Adrenal gland (tissue), 12 donors: ENCODE data around the gene SYT2. TPM values are rescaled to one million over a fixed set of nuclear protein-coding genes. Genes with fewer than 3 reads are reported as not detected.
"Not testable (repeated sequence)": the region's sequence is repeated elsewhere in the genome, so short reads cannot be mapped to it uniquely, and the experiment has no call there.

Experiments used
- DNase-seq, 7 donors: peaks; one replicate each; pipeline ENCODE4 v3.0.0-alpha.2; 2019 to 2020
- H3K27ac ChIP-seq, 5 donors: fragments of 200-600 bp; sonication (generic) in 4 of 5; 1 replicate in 3 of 5; 2 replicates in 2 of 5; pipeline versions ENCODE4 v1.5.1 to v1.8.0; 2016 to 2020; ENCODE audit warnings: mild to moderate bottlenecking in 1 of 5
- H3K27me3 ChIP-seq: fragments of 200-600 bp; 2 replicates; pipeline ENCODE4 v1.8.0; 2021
- H3K36me3 ChIP-seq, 2 donors: fragments of 200-600 bp; replicated peaks in 1 of 2; 1 replicate in 1 of 2; 2 replicates in 1 of 2; pipeline versions ENCODE4 v1.5.1 to v1.8.0; 2018 to 2022
- H3K4me1 ChIP-seq, 2 donors: fragments of 200-600 bp; replicated peaks in 1 of 2; 1 replicate in 1 of 2; 2 replicates in 1 of 2; pipeline versions ENCODE4 v1.5.1 to v1.8.0; 2018 to 2021
- H3K4me3 ChIP-seq, 4 donors: fragments of 200-600 bp; sonication (generic) in 3 of 4; one replicate each; pipeline ENCODE4 v1.5.1; 2016 to 2018
- H3K9me3 ChIP-seq, 3 donors: fragments of 200-600 bp; sonication (generic) in 1 of 3; replicated peaks in 1 of 3; 1 replicate in 2 of 3; 2 replicates in 1 of 3; pipeline versions ENCODE4 v1.5.1 to v1.8.0; 2016 to 2021
- POLR2A ChIP-seq, 2 donors: fragments of 450-650 bp; IDR thresholded peaks; one replicate each; pipeline ENCODE4 v1.6.1; 2017; ENCODE audit warnings: antibody characterized with exemption in 2 of 2, mild to moderate bottlenecking in 2 of 2, moderate library complexity in 1 of 2
- WGBS, 4 donors: extraction: QIAGEN DNeasy Blood & Tissue Kit in 2 of 4; methylation state at CpG; one replicate each; pipeline versions ENCODE4 v1.1.5 to v1.1.7; 2013 to 2017; 5-methylcytosine and 5-hydroxymethylcytosine counted together
- intact Hi-C, 2 donors: fragments of 100-400 bp; cut with DNase I; formaldehyde crosslinking; loops; one replicate each; pipeline versions ENCODE4 v1.14.1 to v1.15.0; 2022 to 2023
- polyA plus RNA-seq, 3 donors: library from polyadenylated mRNA; stranded (reverse); fragments of 200-250 nt in 2 of 3; fragments of 350-450 nt in 1 of 3; fragmentation: Illumina TruSeq in 1 of 3; extraction: RNeasy Lipid Tissue Mini Kit (QIAGEN cat#74804) in 1 of 3; gene quantifications; one replicate each; pipeline ENCODE4 v1.2.3, GENCODE V29; 2013 to 2014
- total RNA-seq, 9 donors: library from RNA; depleted of rRNA in 4 of 9; stranded (reverse); fragments of >200 nt in 4 of 9; fragments of 120-200 nt in 1 of 9; fragmentation: NEBNext Ultra II Directional in 1 of 9; extraction: Animal tissue kit (Norgen Biotek cat#: 25700) in 1 of 9; gene quantifications; one replicate each; pipeline versions ENCODE4 v1.1.0 to v1.2.4, GENCODE V29; 2013 to 2023
- TF ChIP-seq, protein P1 (sequence below), 6 experiments: fragments of 450-650 bp in 4 of 6; fragments of 200-600 bp in 2 of 6; sonication (generic) in 1 of 6; IDR thresholded peaks; 1 replicate in 5 of 6; 2 replicates in 1 of 6; pipeline versions ENCODE4 v1.5.1 to v1.8.0; 2016 to 2021; ENCODE audit warnings: antibody characterized with exemption in 6 of 6, mild to moderate bottlenecking in 2 of 6, moderate library complexity in 1 of 6
- donor health status: healthy with polysubstance abuse.
- donor health status: Bipolar disorder and iron deficiency.
- donor health status: DM: yes; HTN: yes; CAD: no.
- donor health status: DM: no; HTN: no; CAD: no.
- donor health status: DM: no; HTN: no; CAD: no.
- donor health status: DM: yes; HTN: yes; CAD: no.

SYT2 gene
- total and polyA plus RNA-seq, 12 donors = 0.08 to 3.8 (median 0.44) TPM; not detected in 3

DNA sequence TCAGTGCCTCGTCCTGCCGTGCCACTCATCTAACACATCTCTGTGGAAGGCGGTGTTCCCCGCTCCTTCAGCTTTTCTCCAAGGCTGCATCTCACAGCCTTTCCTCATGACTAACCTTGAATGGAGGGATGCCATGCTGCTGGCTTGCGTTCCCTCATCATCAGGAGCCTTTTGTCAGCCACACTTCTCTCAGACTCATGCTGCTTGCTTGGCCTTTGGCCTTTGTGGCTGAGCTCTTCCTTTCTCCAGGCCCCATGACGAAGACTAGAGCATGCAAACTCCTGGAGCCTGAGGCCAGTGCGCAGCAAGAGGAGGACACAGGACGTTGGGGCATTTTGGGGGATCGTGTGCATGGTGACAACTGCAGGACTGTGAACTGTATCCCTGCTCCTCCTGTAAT, 70.8 kb downstream of the SYT2 start:
- Histone ChIP-seq H3K9me3 (no peaks in the 10 kb centered on the region), H3K27me3 (peaks cover 19% of the 10 kb centered on the region), H3K36me3 (no peaks in the 10 kb centered on the region), H3K4me3 (no peak overlapping the region), H3K27ac (no peak overlapping the region), H3K4me1 (peaks cover 0 to 14% of the 10 kb centered on the region in 2 donors)
- TF ChIP-seq, protein P1, sequence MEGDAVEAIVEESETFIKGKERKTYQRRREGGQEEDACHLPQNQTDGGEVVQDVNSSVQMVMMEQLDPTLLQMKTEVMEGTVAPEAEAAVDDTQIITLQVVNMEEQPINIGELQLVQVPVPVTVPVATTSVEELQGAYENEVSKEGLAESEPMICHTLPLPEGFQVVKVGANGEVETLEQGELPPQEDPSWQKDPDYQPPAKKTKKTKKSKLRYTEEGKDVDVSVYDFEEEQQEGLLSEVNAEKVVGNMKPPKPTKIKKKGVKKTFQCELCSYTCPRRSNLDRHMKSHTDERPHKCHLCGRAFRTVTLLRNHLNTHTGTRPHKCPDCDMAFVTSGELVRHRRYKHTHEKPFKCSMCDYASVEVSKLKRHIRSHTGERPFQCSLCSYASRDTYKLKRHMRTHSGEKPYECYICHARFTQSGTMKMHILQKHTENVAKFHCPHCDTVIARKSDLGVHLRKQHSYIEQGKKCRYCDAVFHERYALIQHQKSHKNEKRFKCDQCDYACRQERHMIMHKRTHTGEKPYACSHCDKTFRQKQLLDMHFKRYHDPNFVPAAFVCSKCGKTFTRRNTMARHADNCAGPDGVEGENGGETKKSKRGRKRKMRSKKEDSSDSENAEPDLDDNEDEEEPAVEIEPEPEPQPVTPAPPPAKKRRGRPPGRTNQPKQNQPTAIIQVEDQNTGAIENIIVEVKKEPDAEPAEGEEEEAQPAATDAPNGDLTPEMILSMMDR (IDR thresholded peaks at IDR 0.05) = no peak
- no peak for TF ChIP-seq POLR2A (IDR thresholded peaks at IDR 0.05)
- intact Hi-C loops = no loop called here
- 81 to 91% (median 89%) methylated on average over 9 of the region's 9 CpGs for WGBS, 4 donors
- DNase-seq = no peak

DNA sequence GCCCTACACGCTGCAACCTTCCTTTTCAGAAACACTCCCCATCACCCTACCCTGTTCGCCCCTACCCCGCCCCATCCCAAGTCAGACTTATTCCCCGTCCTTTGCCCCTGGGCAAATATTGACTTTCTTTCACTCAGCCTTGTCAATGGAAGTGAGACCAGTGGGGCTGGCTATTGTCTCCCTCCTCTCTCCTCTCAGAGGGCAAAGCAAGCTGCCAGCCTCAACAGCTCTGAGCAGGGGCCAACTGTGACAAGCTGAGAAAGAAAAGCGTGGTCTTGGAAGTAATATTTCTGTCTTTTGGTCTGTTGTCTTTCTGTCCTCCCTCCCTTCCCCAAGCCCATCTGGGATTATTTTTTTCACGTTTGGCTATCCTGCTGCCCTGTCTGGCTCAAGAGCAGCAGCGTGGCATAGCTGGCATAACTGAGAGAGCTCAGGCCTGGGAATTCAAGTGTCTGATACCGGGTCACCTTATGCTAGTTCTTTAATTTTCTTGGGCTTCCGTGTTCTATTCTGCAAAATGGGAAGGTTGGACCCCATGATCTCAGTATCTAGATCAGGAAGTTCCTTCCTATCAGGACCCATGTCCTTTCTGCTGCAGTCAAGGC, 71.5 kb downstream of the SYT2 start:
- H3K4me3 ChIP-seq, H3K27ac ChIP-seq, H3K9me3 ChIP-seq, DNase-seq, H3K36me3 ChIP-seq, intact Hi-C loops: not testable (repeated sequence)
- H3K27me3 ChIP-seq = peaks cover 17% of the 10 kb centered on the region
- peaks cover 0 to 14% of the 10 kb centered on the region in 2 donors for H3K4me1 ChIP-seq
- WGBS, 4 donors = 83 to 87% (median 85%) methylated on average over 9 of the region's 9 CpGs

DNA sequence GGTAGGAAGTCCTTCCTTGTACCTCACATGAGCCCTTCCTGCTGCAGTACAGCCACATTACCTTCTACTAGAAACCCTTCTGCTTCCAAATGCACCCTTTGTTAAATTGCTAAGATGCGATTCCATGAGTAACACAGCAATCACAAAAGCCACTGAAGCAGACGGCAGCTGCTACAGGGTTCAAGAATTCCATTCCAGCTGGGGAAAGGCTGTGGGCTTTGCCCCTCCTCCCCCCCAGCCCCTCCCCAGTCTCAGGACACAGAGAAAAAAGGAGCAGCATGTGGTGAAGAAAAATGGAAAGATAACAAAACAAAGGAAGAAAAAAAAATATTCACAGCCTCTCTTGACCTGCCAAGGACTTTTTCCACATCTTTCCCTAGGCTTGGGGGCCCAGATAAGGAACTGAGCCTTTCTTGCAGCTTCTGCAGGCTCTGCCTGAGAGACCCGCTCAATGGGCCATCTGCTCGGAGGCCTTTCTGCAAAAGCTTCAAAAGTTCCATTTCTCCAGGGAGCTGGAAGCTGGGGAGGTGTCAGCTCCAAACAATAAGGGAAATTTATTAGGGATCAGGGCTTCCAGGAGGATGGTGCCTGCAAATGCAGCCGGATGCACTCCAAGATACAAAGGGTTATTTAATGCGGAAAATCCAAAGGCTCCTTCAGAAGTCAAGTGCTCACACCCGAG, 72.1 kb downstream of the SYT2 start:
- peaks cover 12% of the 10 kb centered on the region for H3K27me3 ChIP-seq
- DNase-seq = no peak
- intact Hi-C loops = no loop called here
- H3K36me3 ChIP-seq = no peaks in the 10 kb centered on the region
- 71 to 83% (median 76%) methylated on average over 7 of the region's 7 CpGs for WGBS, 4 donors
- no peak overlapping the region for H3K27ac ChIP-seq
- no peaks in the 10 kb centered on the region for H3K9me3 ChIP-seq
- H3K4me3 ChIP-seq = no peak overlapping the region
- no peak for TF ChIP-seq POLR2A (IDR thresholded peaks at IDR 0.05)
- TF ChIP-seq, protein P1 (IDR thresholded peaks at IDR 0.05) = no peak
- H3K4me1 ChIP-seq = peaks cover 0 to 8% of the 10 kb centered on the region in 2 donors

DNA sequence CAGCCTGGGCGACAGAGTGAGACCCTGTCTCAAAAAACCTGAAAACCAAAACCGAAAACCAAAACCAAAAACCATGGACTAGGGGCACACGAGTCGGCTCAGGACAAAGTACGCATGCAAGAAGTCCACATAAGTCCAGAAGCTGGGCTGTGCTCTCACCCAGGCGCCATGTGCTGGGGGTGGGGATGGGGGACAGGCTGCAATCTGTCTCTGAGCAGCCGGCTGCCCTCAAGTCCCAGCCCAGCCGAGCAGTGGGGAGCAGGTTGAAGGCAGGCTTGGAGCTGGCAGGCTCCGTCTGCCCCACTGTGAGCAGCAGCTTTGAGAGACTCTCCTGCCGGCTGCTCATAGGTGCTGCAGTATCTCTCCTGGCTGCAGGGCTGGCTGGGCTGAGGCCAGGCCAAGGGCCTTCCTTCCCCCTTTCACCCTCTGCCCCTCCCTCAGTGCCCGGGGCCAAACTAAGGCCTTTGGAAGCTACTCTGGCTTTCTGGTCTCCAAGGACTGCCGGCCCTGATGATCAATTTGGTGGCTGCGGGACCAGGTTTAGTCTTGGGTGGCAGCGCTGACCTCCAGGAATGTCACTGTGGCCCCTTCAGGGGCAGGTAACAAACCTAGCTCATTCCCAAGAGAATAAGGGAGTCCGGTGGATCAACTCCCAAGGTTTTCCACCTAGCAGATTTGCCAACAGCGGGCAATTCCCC, 72.8 kb downstream of the SYT2 start:
- intact Hi-C loops, H3K4me1 ChIP-seq, H3K27me3 ChIP-seq, H3K27ac ChIP-seq, DNase-seq, H3K4me3 ChIP-seq, H3K36me3 ChIP-seq, H3K9me3 ChIP-seq: not testable (repeated sequence)
- 81 to 88% (median 87%) methylated on average over 10 to 16 of the region's 16 CpGs for WGBS, 4 donors

DNA sequence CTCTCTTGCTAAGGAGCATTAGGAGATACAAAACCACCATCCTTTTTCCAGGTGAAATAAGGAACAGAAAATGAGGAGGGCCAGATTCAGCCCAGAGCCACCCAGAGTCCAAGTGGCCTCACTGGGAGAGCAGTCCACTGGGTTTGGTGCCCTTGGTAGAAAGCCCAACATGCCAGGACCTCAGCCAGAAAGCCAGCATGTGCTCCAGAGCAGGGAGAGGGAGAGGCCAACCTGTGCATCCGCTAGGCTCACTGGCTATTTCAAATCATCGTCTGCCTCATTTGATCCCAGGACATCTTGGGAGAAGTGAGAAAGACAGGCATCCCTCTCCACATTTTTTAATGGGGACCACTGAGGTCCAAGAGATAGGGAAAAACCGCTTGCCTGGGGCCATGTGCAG, 74.1 kb downstream of the SYT2 start:
- H3K27me3 ChIP-seq, H3K36me3 ChIP-seq, H3K4me3 ChIP-seq, intact Hi-C loops, H3K9me3 ChIP-seq, H3K4me1 ChIP-seq, H3K27ac ChIP-seq, DNase-seq: not testable (repeated sequence)
- WGBS, 4 donors = 51 to 64% (median 55%) methylated on average over 3 of the region's 3 CpGs
